ENCODE measurements around the gene ETNPPL.
A peak's percentile ranks its signal among the peaks of the same experiment; 100 is the strongest.
"Not testable (repeated sequence)": the region's sequence is repeated elsewhere in the genome, so short reads cannot be mapped to it uniquely, and the experiment has no call there.

The ETNPPL gene

GRCh38 chr4:108758498-108758897, 4.4 kb downstream of the ETNPPL start:
- DNase-seq (ENCODE audit: low read depth, low spot score): no peak

DNA sequence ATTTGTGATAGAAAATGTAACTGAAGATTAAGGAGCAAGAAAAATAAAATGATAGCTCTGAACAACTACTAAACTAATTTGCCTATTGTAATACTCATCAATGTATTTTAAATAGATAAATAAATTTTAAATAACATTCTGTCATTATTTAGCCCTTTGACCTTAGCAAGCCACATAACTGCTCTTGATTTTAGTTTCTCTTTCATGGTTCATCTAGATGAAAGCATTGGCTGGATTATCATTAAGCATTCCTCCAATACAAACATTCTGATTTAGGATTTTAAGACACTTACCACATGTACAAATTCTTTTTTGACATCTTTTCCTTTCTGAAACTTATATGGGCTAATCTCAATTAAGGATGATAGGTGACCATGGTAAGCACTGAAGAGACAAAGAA, 8.5 kb downstream of the ETNPPL start:
- DNase-seq (ENCODE audit: low read depth, low spot score): no peak

DNA sequence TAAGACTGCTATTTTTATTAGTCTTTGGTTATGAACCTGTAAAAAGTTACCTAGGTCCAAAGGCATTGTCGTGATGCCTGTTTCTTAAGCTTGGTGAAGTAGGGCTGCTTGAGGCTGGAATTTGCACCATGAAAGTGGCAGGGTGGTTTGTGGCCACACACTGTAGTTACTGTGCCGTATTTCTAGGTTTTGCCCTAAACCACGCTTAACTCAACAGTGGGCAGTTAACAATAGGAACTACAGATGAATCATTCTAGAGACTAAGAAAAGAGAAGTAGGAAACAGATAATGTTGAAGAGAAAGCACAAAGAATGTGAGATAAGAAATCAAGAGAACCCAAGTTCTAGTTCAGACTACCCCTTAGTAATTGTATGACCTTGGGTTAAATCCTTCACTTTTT, 11.5 kb downstream of the ETNPPL start:
- DNase-seq (ENCODE audit: low read depth, low spot score): no peak

GRCh38 chr4:108749119-108749518, 13.7 kb downstream of the ETNPPL start:
- DNase-seq (ENCODE audit: low read depth, low spot score): no peak

- DNase-seq (ENCODE audit: low read depth, low spot score): no peak
These were observed 16.3 kb downstream of the ETNPPL start for GRCh38 chr4:108746511-108746910.

- DNase-seq (ENCODE audit: low read depth, low spot score): peak; percentile 14
These were observed 18.5 kb downstream of the ETNPPL start for GRCh38 chr4:108744307-108744706.

GRCh38 chr4:108742451-108743420, 20.1 kb downstream of the ETNPPL start:
- peak; percentile 13 for DNase-seq (ENCODE audit: low read depth, low spot score)

DNA sequence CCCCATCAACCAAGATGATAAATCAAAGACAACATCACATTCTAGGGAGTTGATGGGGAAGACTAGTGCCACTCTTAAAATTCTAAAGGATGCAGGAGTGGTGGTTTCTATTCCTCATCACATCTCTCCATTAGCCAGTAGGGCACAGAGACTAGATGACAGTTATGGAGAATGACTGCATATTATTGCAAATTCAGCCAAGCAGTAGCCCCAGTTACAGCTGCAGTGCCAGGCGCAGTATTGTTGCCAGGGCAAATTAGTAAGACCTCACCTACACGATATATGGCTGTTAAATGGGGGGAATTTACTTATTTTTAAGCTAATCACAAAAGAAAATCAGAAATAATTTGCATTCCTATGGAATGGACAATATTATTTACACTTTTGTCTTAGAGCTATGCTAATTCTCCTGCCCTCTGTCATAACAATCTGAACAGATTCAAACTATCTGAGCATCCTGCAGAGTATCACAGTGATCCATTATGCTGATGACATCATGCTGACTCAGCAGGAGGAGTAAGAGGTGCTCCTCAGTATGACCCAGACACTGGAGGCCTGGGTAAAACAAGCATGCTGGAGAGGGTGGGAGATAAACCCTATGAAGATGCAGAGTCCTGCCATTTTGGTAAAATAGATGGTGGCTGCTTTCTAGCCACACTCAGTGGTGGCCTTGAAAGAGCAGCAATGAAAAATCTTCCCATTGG, 24.7 kb downstream of the ETNPPL start:
- no peak for DNase-seq (ENCODE audit: low read depth, low spot score)

DNA sequence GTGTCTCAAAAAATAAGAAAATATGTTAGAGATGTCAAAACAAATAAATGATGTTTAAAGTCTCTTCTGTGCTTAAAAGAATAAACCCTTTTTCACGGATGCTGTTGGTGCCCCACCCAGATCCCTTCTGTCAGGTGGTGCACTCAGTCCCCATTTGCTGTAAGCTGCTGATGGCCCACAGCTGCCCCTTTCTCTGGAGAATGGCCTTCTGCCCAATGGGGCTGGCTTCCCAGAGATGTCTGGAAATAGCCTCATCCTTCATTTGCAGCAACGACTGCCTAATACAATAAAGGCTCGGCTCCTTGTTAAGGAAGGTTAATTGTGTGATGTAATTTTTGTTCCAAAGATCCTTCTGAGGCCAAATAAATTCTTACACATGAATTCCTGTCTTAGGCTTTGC, 31.8 kb downstream of the ETNPPL start:
- DNase-seq (ENCODE audit: low read depth, low spot score): no peak

GRCh38 chr4:108730579-108730978, 32.3 kb downstream of the ETNPPL start:
- DNase-seq (ENCODE audit: low read depth, low spot score): no peak

- no peak for DNase-seq (ENCODE audit: low read depth, low spot score)
These were observed 33.1 kb downstream of the ETNPPL start for GRCh38 chr4:108729731-108730130.

GRCh38 chr4:108725457-108725856, 37.4 kb downstream of the ETNPPL start:
- no peak for DNase-seq (ENCODE audit: low read depth, low spot score)

DNA sequence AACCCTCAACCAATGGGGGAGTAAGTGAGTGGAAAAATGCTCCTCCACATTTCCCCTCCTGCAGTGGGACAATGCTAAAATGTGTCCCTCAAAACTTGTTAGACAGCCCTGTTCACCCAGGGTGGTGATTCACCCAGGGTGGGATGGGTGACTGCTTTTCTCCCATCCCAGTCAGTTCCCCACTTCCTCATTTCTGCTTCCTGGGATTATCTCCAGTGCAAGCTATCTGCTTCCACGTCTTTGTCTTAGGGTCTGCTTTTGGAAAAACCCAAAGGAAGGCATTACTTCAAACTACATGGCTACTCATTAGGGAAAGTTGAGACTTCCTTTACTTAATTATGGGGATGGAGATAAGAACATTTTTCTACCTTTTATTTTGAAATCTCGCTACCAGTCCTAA, 45.5 kb downstream of the ETNPPL start:
- no peak for DNase-seq (ENCODE audit: low read depth, low spot score)

GRCh38 chr4:108716340-108716739, 46.5 kb downstream of the ETNPPL start:
- no peak for DNase-seq (ENCODE audit: low read depth, low spot score)

DNA sequence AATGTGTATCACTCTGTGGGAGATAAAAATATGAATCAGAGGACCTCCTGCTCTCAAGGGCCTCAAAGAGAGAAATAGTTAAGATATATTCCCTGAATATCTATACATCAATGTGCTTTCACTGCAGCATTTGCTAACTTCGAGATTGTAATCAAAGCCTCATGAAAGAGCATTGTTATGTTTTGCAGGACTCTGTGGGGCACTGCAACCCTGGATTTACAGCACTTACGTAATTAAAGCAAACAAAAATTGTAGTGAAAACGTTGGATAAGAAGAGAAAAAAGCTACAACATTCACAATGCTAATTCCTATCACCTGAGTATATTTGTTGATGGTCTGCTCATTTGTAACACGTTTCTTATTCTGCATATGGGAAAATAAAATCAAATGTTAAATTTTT, 48.0 kb downstream of the ETNPPL start:
- no peak for DNase-seq (ENCODE audit: low read depth, low spot score)

- DNase-seq (ENCODE audit: low read depth, low spot score): not testable (repeated sequence)
These were observed 52.3 kb downstream of the ETNPPL start for GRCh38 chr4:108710578-108710977.

- no peak for DNase-seq (ENCODE audit: low read depth, low spot score)
These were observed 53.1 kb downstream of the ETNPPL start for GRCh38 chr4:108709722-108710121.

DNA sequence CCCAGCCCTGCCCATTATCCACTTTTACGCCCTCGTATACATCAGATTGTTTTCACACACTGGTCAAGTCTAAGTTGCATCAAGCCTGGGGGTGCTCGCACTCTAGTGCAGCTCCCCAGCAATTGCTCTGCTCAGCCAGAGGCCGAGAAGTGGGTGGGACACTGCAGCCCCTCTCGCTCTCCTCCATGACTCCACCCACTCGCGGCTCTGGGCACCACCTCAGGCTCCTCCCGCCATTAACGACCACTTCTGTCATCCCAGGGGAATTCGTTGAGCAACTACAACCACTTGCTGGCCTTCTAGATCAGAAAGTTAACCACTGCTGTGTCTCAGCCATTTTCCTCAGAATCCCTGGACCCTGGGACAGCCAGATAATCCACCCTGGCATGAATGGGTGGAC, 53.6 kb downstream of the ETNPPL start:
- DNase-seq (ENCODE audit: low read depth, low spot score): no peak

GRCh38 chr4:108706289-108706688, 56.6 kb downstream of the ETNPPL start:
- DNase-seq (ENCODE audit: low read depth, low spot score): no peak

- no peak for DNase-seq (ENCODE audit: low read depth, low spot score)
These were observed 58.9 kb downstream of the ETNPPL start for GRCh38 chr4:108703966-108704365.

- DNase-seq (ENCODE audit: low read depth, low spot score): no peak
These were observed 59.5 kb downstream of the ETNPPL start for GRCh38 chr4:108703370-108703769.

DNA sequence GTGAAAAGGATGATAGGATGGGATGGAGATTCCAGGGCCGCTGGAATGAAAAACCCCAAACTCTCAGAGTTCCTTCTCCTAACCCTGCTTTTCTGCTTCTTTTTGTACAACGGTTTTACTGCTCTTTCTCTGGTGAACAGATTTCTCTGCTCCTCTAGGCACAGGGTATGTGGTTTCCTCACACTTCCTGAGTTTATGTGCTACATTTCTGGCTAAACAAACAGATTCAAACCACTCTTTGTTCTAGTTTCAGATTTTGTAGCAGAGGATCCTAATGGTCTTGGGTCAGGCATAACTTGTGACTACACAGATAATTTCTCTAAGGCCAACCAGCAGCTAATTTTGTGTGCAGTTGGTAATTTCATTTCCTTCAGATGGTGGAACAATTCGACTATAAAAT, 59.9 kb downstream of the ETNPPL start:
- DNase-seq (ENCODE audit: low read depth, low spot score): no peak

Data from ELF-1 (cell line).